ENCODE results near the gene GDPD5. TPM values are rescaled to one million over a fixed set of nuclear protein-coding genes. Genes with fewer than 3 reads are reported as not detected.

The GDPD5 gene
- total and polyA plus RNA-seq, 2 donors (not counting 1 experiment from before 2014, with no cell fraction given), result 59.1 to 102 TPM

- Histone ChIP-seq H3K4me2 (replicated peaks; ENCODE audit: low read depth, low read length, poor library complexity, severe bottlenecking) (peak overlapping the region; percentile 98), H3K27me3 (replicated peaks in 1 of 4; ENCODE audit: control extremely low read depth in 1 of 4, control insufficient read depth in 3 of 4, insufficient read depth in 4 of 4, low read length in 3 of 4) (peaks cover 0 to 31% (median 9%) of the 10 kb centered on the region in 4 experiments), H3K4me1 (ENCODE audit: control insufficient read depth in 2 of 2, insufficient read depth in 2 of 2, low read length in 2 of 2) (peaks cover 26 to 35% of the 10 kb centered on the region in 2 donors), H3K36me3 (replicated peaks in 1 of 2; ENCODE audit: control extremely low read depth in 1 of 2, control insufficient read depth in 1 of 2, extremely low read depth in 1 of 2, insufficient read depth in 2 of 2, low read length in 1 of 2) (no peaks in the 10 kb centered on the region), H3K9ac (ENCODE audit: low read length) (peak overlapping the region; percentile 74), H4K20me1 (ENCODE audit: control insufficient read depth, insufficient read depth, low read length, poor library complexity, severe bottlenecking) (no peaks in the 10 kb centered on the region), H3K4me3 (ENCODE audit: control extremely low read depth in 1 of 5, extremely low read depth in 1 of 5, insufficient read depth in 1 of 5, low read depth in 2 of 5, low read length in 4 of 5) (peak overlapping the region in 4 of 5 experiments; percentile 59 to 74 (median 70)), H3K27ac (ENCODE audit: low read length in 2 of 2) (no peak overlapping the region), H3K79me2 (ENCODE audit: control insufficient read depth, insufficient read depth, low read length) (no peaks in the 10 kb centered on the region), H3K9me3 (ENCODE audit: control extremely low read depth in 1 of 3, control insufficient read depth in 2 of 3, insufficient read depth in 1 of 3, low read length in 2 of 3) (peaks cover 0 to 6% (median 0%) of the 10 kb centered on the region in 3 donors), H2AFZ (ENCODE audit: insufficient read depth, low read depth, low read length, poor library complexity, severe bottlenecking) (peak overlapping the region; percentile 86)
- ChIA-PET POLR2A (interaction anchor here (0.9 kb wide), 1 partner anchor 69 kb away, joined by 5 read pairs; no protein-coding TSS in a partner anchor), CTCF (interaction anchor here (0.7 to 7.0 kb wide), 8 partner anchors 8 to 136 kb away, joined by 3 to 51 read pairs (median 4); no protein-coding TSS in a partner anchor)
- ATAC-seq (ENCODE audit: low read depth) (no peak), DNase-seq (peak; percentile 49)
- no peaks in the 10 kb centered on the region for H3K9me3 Mint-ChIP-seq (ENCODE audit: insufficient read depth)
- peak overlapping the region; percentile 96 for H3K4me3 Mint-ChIP-seq
- TF ChIP-seq EZH2 (IDR thresholded peaks at IDR 0.05; ENCODE audit: borderline replicate concordance, insufficient read depth, low read depth, low read length, poor library complexity, severe bottlenecking), result no peak
- TF ChIP-seq CTCF (IDR thresholded peaks at IDR 0.05), result no peak
- H3K4me1 Mint-ChIP-seq, result peaks cover 44% of the 10 kb centered on the region
- 62% methylated on average over 3 of the region's 10 CpGs for WGBS (ENCODE audit: insufficient coverage)
- H3K27me3 Mint-ChIP-seq, result peaks cover 4% of the 10 kb centered on the region
- intact Hi-C loops (cut with micrococcal nuclease), result no loop called here
- peak overlapping the region; percentile 83 for H3K27ac Mint-ChIP-seq
Measured at GRCh38 chr11:75523811-75524664, 1.7 kb downstream of the GDPD5 start.

- Histone ChIP-seq H3K9ac (ENCODE audit: low read length) (no peak overlapping the region), H3K79me2 (ENCODE audit: control insufficient read depth, insufficient read depth, low read length) (no peaks in the 10 kb centered on the region), H2AFZ (ENCODE audit: insufficient read depth, low read depth, low read length, poor library complexity, severe bottlenecking) (no peak overlapping the region), H3K4me1 (ENCODE audit: control insufficient read depth in 2 of 2, insufficient read depth in 2 of 2, low read length in 2 of 2) (peaks cover 34 to 44% of the 10 kb centered on the region in 2 donors), H4K20me1 (ENCODE audit: control insufficient read depth, insufficient read depth, low read length, poor library complexity, severe bottlenecking) (no peaks in the 10 kb centered on the region), H3K36me3 (replicated peaks in 1 of 2; ENCODE audit: control extremely low read depth in 1 of 2, control insufficient read depth in 1 of 2, extremely low read depth in 1 of 2, insufficient read depth in 2 of 2, low read length in 1 of 2) (no peaks in the 10 kb centered on the region), H3K27ac (ENCODE audit: low read length in 2 of 2) (no peak overlapping the region), H3K9me3 (ENCODE audit: control extremely low read depth in 1 of 3, control insufficient read depth in 2 of 3, insufficient read depth in 1 of 3, low read length in 2 of 3) (peaks cover 0 to 6% (median 0%) of the 10 kb centered on the region in 3 donors), H3K4me2 (replicated peaks; ENCODE audit: low read depth, low read length, poor library complexity, severe bottlenecking) (peak overlapping the region; percentile 1), H3K27me3 (replicated peaks in 1 of 4; ENCODE audit: control extremely low read depth in 1 of 4, control insufficient read depth in 3 of 4, insufficient read depth in 4 of 4, low read length in 3 of 4) (peaks cover 0 to 28% (median 9%) of the 10 kb centered on the region in 4 experiments), H3K4me3 (ENCODE audit: control extremely low read depth in 1 of 5, extremely low read depth in 1 of 5, insufficient read depth in 1 of 5, low read depth in 2 of 5, low read length in 4 of 5) (no peak overlapping the region)
- POLR2A ChIA-PET, result interaction anchor here (1.4 kb wide), 1 partner anchor 20 kb away, joined by 3 read pairs; no protein-coding TSS in a partner anchor
- Mint-ChIP-seq H3K4me1 (peaks cover 47% of the 10 kb centered on the region), H3K27me3 (peaks cover 4% of the 10 kb centered on the region), H3K9me3 (ENCODE audit: insufficient read depth) (no peaks in the 10 kb centered on the region), H3K27ac (peak overlapping the region; percentile 61), H3K4me3 (peak overlapping the region; percentile 96)
- CTCF ChIA-PET, result interaction anchor here (1.0 to 7.0 kb wide), 8 partner anchors 9 to 684 kb away, joined by 3 to 51 read pairs (median 4); no protein-coding TSS in a partner anchor
- ATAC-seq (ENCODE audit: low read depth), result no peak
- DNase-seq, result peak; percentile 46
- WGBS (ENCODE audit: insufficient coverage), result 32% methylated on average over 4 of the region's 5 CpGs
- intact Hi-C loops (cut with micrococcal nuclease), result no loop called here
- TF ChIP-seq EZH2 (IDR thresholded peaks at IDR 0.05; ENCODE audit: borderline replicate concordance, insufficient read depth, low read depth, low read length, poor library complexity, severe bottlenecking) (no peak), CTCF (IDR thresholded peaks at IDR 0.05) (no peak)
Measured at GRCh38 chr11:75523189-75523588, 2.6 kb downstream of the GDPD5 start.
